Skeletal muscle cell (primary cell): ENCODE data around the gene PLS3.
A peak's percentile ranks its signal among the peaks of the same experiment; 100 is the strongest.
"Not testable (repeated sequence)": the region's sequence is repeated elsewhere in the genome, so short reads cannot be mapped to it uniquely, and the experiment has no call there.

ENCODE experiments used
- DNase-seq: peaks from one replicate; pipeline ENCODE4 v3.0.0-alpha.2; 2010; ENCODE audit warnings: low read depth
- H3K4me3 ChIP-seq: 2 replicates; pipeline ENCODE4 v1.5.1; 2011; ENCODE audit warnings: low read depth, mild to moderate bottlenecking, control low read depth, low read length, moderate library complexity

PLS3 gene

GRCh38 chrX:115560978-115561604 lies at the start of gene PLS3:
TSS of gene PLS3 (plus strand) at chrX:115561174. CDS start at chrX:115610251, 49,077 bp downstream.
- H3K4me3 ChIP-seq: peak within 1 kb of the TSS; percentile 72
- peak; percentile 66 for DNase-seq

GRCh38 chrX:115518113-115518512 lies 42.9 kb upstream of the PLS3 start:
- no peak overlapping the region for H3K4me3 ChIP-seq
- DNase-seq: no peak

- no peak for DNase-seq
- no peak overlapping the region for H3K4me3 ChIP-seq
Measured at GRCh38 chrX:115521741-115522140, 39.2 kb upstream of the PLS3 start.

- DNase-seq: no peak
- no peak overlapping the region for H3K4me3 ChIP-seq
Measured at GRCh38 chrX:115522952-115523351, 38.0 kb upstream of the PLS3 start.

- no peak overlapping the region for H3K4me3 ChIP-seq
- no peak for DNase-seq
Measured at GRCh38 chrX:115525486-115525885, 35.5 kb upstream of the PLS3 start.

- no peak for DNase-seq
- H3K4me3 ChIP-seq: no peak overlapping the region
Measured at GRCh38 chrX:115531818-115532403, 29.1 kb upstream of the PLS3 start.

GRCh38 chrX:115533485-115533884 lies 27.5 kb upstream of the PLS3 start:
- DNase-seq: peak; percentile 26
- H3K4me3 ChIP-seq: no peak overlapping the region

- no peak overlapping the region for H3K4me3 ChIP-seq
- DNase-seq: no peak
Measured at GRCh38 chrX:115534383-115534782, 26.6 kb upstream of the PLS3 start.

GRCh38 chrX:115535421-115535820 lies 25.6 kb upstream of the PLS3 start:
- no peak for DNase-seq
- H3K4me3 ChIP-seq: no peak overlapping the region

- no peak for DNase-seq
- no peak overlapping the region for H3K4me3 ChIP-seq
Measured at GRCh38 chrX:115535844-115536243, 25.1 kb upstream of the PLS3 start.

GRCh38 chrX:115539841-115540240 lies 21.1 kb upstream of the PLS3 start:
- no peak overlapping the region for H3K4me3 ChIP-seq
- DNase-seq: no peak

- DNase-seq, H3K4me3 ChIP-seq: not testable (repeated sequence)
Measured at GRCh38 chrX:115541045-115541444, 19.9 kb upstream of the PLS3 start.

- no peak for DNase-seq
- H3K4me3 ChIP-seq: no peak overlapping the region
Measured at GRCh38 chrX:115547448-115547847, 13.5 kb upstream of the PLS3 start.

GRCh38 chrX:115549008-115549407 lies 12.0 kb upstream of the PLS3 start:
- DNase-seq: no peak
- no peak overlapping the region for H3K4me3 ChIP-seq

GRCh38 chrX:115553171-115553570 lies 7.8 kb upstream of the PLS3 start:
- no peak for DNase-seq
- no peak overlapping the region for H3K4me3 ChIP-seq

- H3K4me3 ChIP-seq: no peak overlapping the region
- DNase-seq: no peak
Measured at GRCh38 chrX:115559672-115560071, 1.3 kb upstream of the PLS3 start.

- peak overlapping the region; percentile 72 for H3K4me3 ChIP-seq
- DNase-seq: no peak
Measured at GRCh38 chrX:115560211-115560977, 580 bp upstream of the PLS3 start.

GRCh38 chrX:115561605-115562479 lies 868 bp downstream of the PLS3 start:
- peak overlapping the region; percentile 72 for H3K4me3 ChIP-seq
- no peak for DNase-seq

- peak overlapping the region; percentile 72 for H3K4me3 ChIP-seq
- no peak for DNase-seq
Measured at GRCh38 chrX:115562480-115562847, 1.5 kb downstream of the PLS3 start.

- no peak overlapping the region for H3K4me3 ChIP-seq
- DNase-seq: no peak
Measured at GRCh38 chrX:115563633-115564162, 2.7 kb downstream of the PLS3 start.
